ENCODE measurements around the gene NKX1-1. TPM values are rescaled to one million over a fixed set of nuclear protein-coding genes. Genes with fewer than 3 reads are reported as not detected.

Gene NKX1-1
- total RNA-seq (not detected), polyA plus RNA-seq (not detected), total RNA-seq (not detected)

- Mint-ChIP-seq H3K4me3 (peak within 1 kb of the TSS in 5 of 10 donors; percentile 21 to 51 (median 33)), H3K36me3 (peaks cover 0 to 6% (median 0%) of the 10 kb centered on the region in 5 donors), H3K27ac (peak within 1 kb of the TSS in 1 of 9 donors; percentile 89), H3K4me1 (peaks cover 4 to 16% (median 7%) of the 10 kb centered on the region in 7 donors), H3K27me3 (peaks cover 26 to 56% (median 40%) of the 10 kb centered on the region in 5 donors), H3K9me3 (peaks cover 0 to 6% (median 0%) of the 10 kb centered on the region in 11 donors)
- Histone ChIP-seq H3K4me3 (ENCODE audit: low read length) (no peak within 1 kb of the TSS), H3K9me3 (ENCODE audit: control insufficient read depth in 2 of 3, low read length in 3 of 3) (no peaks in the 10 kb centered on the region), H3K4me1 (ENCODE audit: control insufficient read depth in 2 of 2, insufficient read depth in 2 of 2, low read length in 2 of 2) (no peaks in the 10 kb centered on the region), H3K36me3 (ENCODE audit: control insufficient read depth in 2 of 3, insufficient read depth in 3 of 3, low read length in 3 of 3) (no peaks in the 10 kb centered on the region), H3K27ac (ENCODE audit: low read depth, low read length) (no peak within 1 kb of the TSS), H3K27me3 (ENCODE audit: control insufficient read depth in 2 of 2, insufficient read depth in 2 of 2, low read length in 2 of 2) (peaks cover 0 to 6% of the 10 kb centered on the region in 2 donors)
- intact Hi-C loops (cut with micrococcal nuclease): loop anchor here in 1 of 2 donors (5.0 kb wide), 1 partner anchor 834 kb away; no protein-coding TSS in a partner anchor
- CTCF ChIA-PET: no interaction called here
- POLR2A ChIA-PET: no interaction called here
- no peak for DNase-seq
- ATAC-seq: no peak
Measured at GRCh38 chr4:1406394-1406980, at the start of gene NKX1-1. NKX1-1 (minus strand) TSS chr4:1406442; CDS start chr4:1406442, 0 bp downstream.

DNA sequence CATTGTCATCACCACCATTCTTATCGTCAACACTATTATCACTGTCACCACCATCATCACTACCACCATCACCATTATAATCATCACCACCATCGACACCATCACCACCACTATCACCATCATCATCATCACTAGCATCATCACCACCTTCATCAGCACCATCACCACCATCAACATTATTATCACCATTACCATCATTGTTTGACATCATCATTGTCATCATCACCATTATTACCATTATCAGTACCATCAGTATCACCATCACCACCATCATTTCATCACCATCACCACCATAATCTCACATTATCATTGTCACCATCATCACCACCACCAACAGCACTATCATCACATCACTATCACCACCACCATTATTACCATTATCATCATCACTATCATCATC, 47.5 kb upstream of the NKX1-1 start:
- H3K4me3 ChIP-seq (ENCODE audit: low read length): no peak overlapping the region
- H3K27me3 ChIP-seq (ENCODE audit: control insufficient read depth in 2 of 2, insufficient read depth in 2 of 2, low read length in 2 of 2): no peaks in the 10 kb centered on the region
- Mint-ChIP-seq H3K9me3 (peaks cover 12 to 33% (median 25%) of the 10 kb centered on the region in 11 donors), H3K36me3 (peaks cover 6 to 19% (median 11%) of the 10 kb centered on the region in 5 donors), H3K27ac (peak overlapping the region in 1 of 9 donors; percentile 5), H3K4me3 (no peak overlapping the region), H3K4me1 (peaks cover 0 to 3% (median 0%) of the 10 kb centered on the region in 7 donors), H3K27me3 (peaks cover 5 to 23% (median 10%) of the 10 kb centered on the region in 5 donors)
- CTCF ChIA-PET: no interaction called here
- peaks cover 0 to 9% (median 0%) of the 10 kb centered on the region in 3 experiments for H3K9me3 ChIP-seq (ENCODE audit: control insufficient read depth in 2 of 3, low read length in 3 of 3)
- H3K27ac ChIP-seq (ENCODE audit: low read depth, low read length): no peak overlapping the region
- DNase-seq: no peak
- H3K4me1 ChIP-seq (ENCODE audit: control insufficient read depth in 2 of 2, insufficient read depth in 2 of 2, low read length in 2 of 2): no peaks in the 10 kb centered on the region
- no peaks in the 10 kb centered on the region for H3K36me3 ChIP-seq (ENCODE audit: control insufficient read depth in 2 of 3, insufficient read depth in 3 of 3, low read length in 3 of 3)
- intact Hi-C loops (cut with micrococcal nuclease): no loop called here
- no peak for ATAC-seq
- POLR2A ChIA-PET: no interaction called here

DNA sequence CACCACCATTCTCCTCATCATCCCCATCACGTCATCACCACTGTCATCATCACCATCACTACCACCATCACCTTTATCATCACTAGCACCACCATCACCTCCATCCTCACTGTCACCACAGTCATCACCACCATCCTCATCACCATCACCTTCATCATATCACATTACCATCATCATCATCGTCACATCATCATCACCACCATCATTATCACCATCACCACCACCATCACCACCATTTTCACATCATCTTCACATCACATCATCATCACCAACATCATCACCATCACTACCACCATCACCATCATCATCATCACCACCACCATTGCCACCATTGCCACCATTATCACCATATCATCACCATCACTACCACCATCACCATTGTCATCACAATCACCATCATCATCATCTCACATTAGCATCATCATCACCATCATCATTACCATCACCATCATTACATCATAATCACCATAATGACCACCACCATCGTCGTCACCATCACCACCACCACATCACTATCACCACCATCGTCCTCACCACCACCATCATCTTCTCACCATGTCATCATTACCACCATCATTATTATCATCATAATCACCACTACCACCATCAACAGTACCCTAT, 46.3 kb upstream of the NKX1-1 start:
- ATAC-seq (no peak), DNase-seq (no peak)
- Histone ChIP-seq H3K27ac (ENCODE audit: low read depth, low read length) (no peak overlapping the region), H3K4me3 (ENCODE audit: low read length) (no peak overlapping the region), H3K27me3 (ENCODE audit: control insufficient read depth in 2 of 2, insufficient read depth in 2 of 2, low read length in 2 of 2) (no peaks in the 10 kb centered on the region), H3K4me1 (ENCODE audit: control insufficient read depth in 2 of 2, insufficient read depth in 2 of 2, low read length in 2 of 2) (no peaks in the 10 kb centered on the region), H3K36me3 (ENCODE audit: control insufficient read depth in 2 of 3, insufficient read depth in 3 of 3, low read length in 3 of 3) (no peaks in the 10 kb centered on the region), H3K9me3 (ENCODE audit: control insufficient read depth in 2 of 3, low read length in 3 of 3) (peaks cover 0 to 9% (median 0%) of the 10 kb centered on the region in 3 experiments)
- no peak overlapping the region for H3K27ac Mint-ChIP-seq
- ChIA-PET POLR2A (no interaction called here), CTCF (no interaction called here)
- peaks cover 0 to 3% (median 0%) of the 10 kb centered on the region in 7 donors for H3K4me1 Mint-ChIP-seq
- H3K36me3 Mint-ChIP-seq: peaks cover 3 to 19% (median 10%) of the 10 kb centered on the region in 5 donors
- peaks cover 10 to 32% (median 25%) of the 10 kb centered on the region in 11 donors for H3K9me3 Mint-ChIP-seq
- intact Hi-C loops (cut with micrococcal nuclease): no loop called here
- H3K4me3 Mint-ChIP-seq: no peak overlapping the region
- peaks cover 0 to 16% (median 3%) of the 10 kb centered on the region in 5 donors for H3K27me3 Mint-ChIP-seq

GRCh38 chr4:1451752-1452122, 45.5 kb upstream of the NKX1-1 start:
- Mint-ChIP-seq H3K4me1 (peaks cover 0 to 3% (median 0%) of the 10 kb centered on the region in 7 donors), H3K36me3 (peaks cover 3 to 19% (median 10%) of the 10 kb centered on the region in 5 donors), H3K27me3 (peaks cover 0 to 9% (median 7%) of the 10 kb centered on the region in 5 donors), H3K4me3 (no peak overlapping the region), H3K27ac (no peak overlapping the region), H3K9me3 (peaks cover 10 to 25% (median 21%) of the 10 kb centered on the region in 11 donors)
- DNase-seq (no peak), ATAC-seq (no peak)
- intact Hi-C loops (cut with micrococcal nuclease): no loop called here
- Histone ChIP-seq H3K9me3 (ENCODE audit: control insufficient read depth in 2 of 3, low read length in 3 of 3) (peaks cover 0 to 9% (median 0%) of the 10 kb centered on the region in 3 experiments), H3K4me1 (ENCODE audit: control insufficient read depth in 2 of 2, insufficient read depth in 2 of 2, low read length in 2 of 2) (no peaks in the 10 kb centered on the region), H3K4me3 (ENCODE audit: low read length) (no peak overlapping the region), H3K27me3 (ENCODE audit: control insufficient read depth in 2 of 2, insufficient read depth in 2 of 2, low read length in 2 of 2) (no peaks in the 10 kb centered on the region), H3K36me3 (ENCODE audit: control insufficient read depth in 2 of 3, insufficient read depth in 3 of 3, low read length in 3 of 3) (no peaks in the 10 kb centered on the region), H3K27ac (ENCODE audit: low read depth, low read length) (no peak overlapping the region)
- POLR2A ChIA-PET: no interaction called here
- CTCF ChIA-PET: no interaction called here

DNA sequence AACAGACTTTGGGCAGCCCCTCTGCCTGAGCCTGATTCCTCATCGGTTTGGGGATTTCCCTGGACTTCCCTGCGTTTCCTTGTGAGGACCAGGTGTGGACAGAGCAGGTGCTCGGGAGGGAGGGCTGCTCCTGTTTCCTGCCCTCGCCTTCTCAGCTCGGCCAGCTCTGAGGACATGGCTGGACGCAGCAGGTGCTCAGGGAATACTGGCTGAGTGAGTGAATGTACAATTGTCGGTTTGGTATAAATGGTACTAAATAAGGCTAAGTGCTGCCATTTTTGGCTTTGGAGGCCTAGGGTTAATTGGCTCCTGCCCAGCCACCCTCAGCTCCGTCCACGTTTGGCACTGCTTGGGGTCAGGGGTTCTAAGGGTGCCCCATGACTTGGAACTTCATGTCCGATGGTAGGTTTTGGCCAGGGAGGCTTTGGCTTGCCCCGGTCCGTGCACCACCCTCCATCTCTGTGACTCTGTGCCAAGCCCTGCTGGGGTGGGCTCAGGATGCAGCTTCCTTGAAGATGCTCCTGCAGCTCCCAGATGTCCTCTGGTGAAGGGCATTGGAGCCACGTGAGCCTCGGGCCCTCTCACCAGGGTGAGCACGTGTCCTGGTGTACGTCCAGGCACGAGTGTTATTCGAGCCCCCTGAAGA, 45.0 kb upstream of the NKX1-1 start:
- Histone ChIP-seq H3K27ac (ENCODE audit: low read depth, low read length) (no peak overlapping the region), H3K4me3 (ENCODE audit: low read length) (no peak overlapping the region), H3K36me3 (ENCODE audit: control insufficient read depth in 2 of 3, insufficient read depth in 3 of 3, low read length in 3 of 3) (no peaks in the 10 kb centered on the region), H3K9me3 (ENCODE audit: control insufficient read depth in 2 of 3, low read length in 3 of 3) (peaks cover 0 to 9% (median 0%) of the 10 kb centered on the region in 3 experiments), H3K4me1 (ENCODE audit: control insufficient read depth in 2 of 2, insufficient read depth in 2 of 2, low read length in 2 of 2) (no peaks in the 10 kb centered on the region), H3K27me3 (ENCODE audit: control insufficient read depth in 2 of 2, insufficient read depth in 2 of 2, low read length in 2 of 2) (no peaks in the 10 kb centered on the region)
- CTCF ChIA-PET: no interaction called here
- POLR2A ChIA-PET: no interaction called here
- Mint-ChIP-seq H3K27me3 (peaks cover 0 to 7% (median 6%) of the 10 kb centered on the region in 5 donors), H3K27ac (no peak overlapping the region), H3K9me3 (peaks cover 10 to 23% (median 21%) of the 10 kb centered on the region in 11 donors), H3K36me3 (peaks cover 3 to 19% (median 10%) of the 10 kb centered on the region in 5 donors), H3K4me1 (peaks cover 0 to 3% (median 0%) of the 10 kb centered on the region in 7 donors), H3K4me3 (no peak overlapping the region)
- no peak for DNase-seq
- no peak for ATAC-seq
- intact Hi-C loops (cut with micrococcal nuclease): no loop called here

- Histone ChIP-seq H3K4me3 (ENCODE audit: low read length) (no peak overlapping the region), H3K27me3 (ENCODE audit: control insufficient read depth in 2 of 2, insufficient read depth in 2 of 2, low read length in 2 of 2) (no peaks in the 10 kb centered on the region), H3K9me3 (ENCODE audit: control insufficient read depth in 2 of 3, low read length in 3 of 3) (peaks cover 0 to 9% (median 0%) of the 10 kb centered on the region in 3 experiments), H3K36me3 (ENCODE audit: control insufficient read depth in 2 of 3, insufficient read depth in 3 of 3, low read length in 3 of 3) (no peaks in the 10 kb centered on the region), H3K27ac (ENCODE audit: low read depth, low read length) (no peak overlapping the region), H3K4me1 (ENCODE audit: control insufficient read depth in 2 of 2, insufficient read depth in 2 of 2, low read length in 2 of 2) (no peaks in the 10 kb centered on the region)
- DNase-seq (peak in 1 of 9 donors; percentile 17), ATAC-seq (no peak)
- intact Hi-C loops (cut with micrococcal nuclease): no loop called here
- Mint-ChIP-seq H3K4me1 (peaks cover 0 to 3% (median 0%) of the 10 kb centered on the region in 7 donors), H3K27me3 (peaks cover 0 to 7% (median 7%) of the 10 kb centered on the region in 5 donors), H3K4me3 (no peak overlapping the region), H3K9me3 (peaks cover 10 to 23% (median 21%) of the 10 kb centered on the region in 11 donors), H3K27ac (no peak overlapping the region), H3K36me3 (peaks cover 3 to 19% (median 10%) of the 10 kb centered on the region in 5 donors)
- ChIA-PET POLR2A (no interaction called here), CTCF (no interaction called here)
Measured at GRCh38 chr4:1449833-1450741, 43.8 kb upstream of the NKX1-1 start.

Data from naive thymus-derived CD4-positive, alpha-beta T cell (primary cell).